Fibroblast of skin of back (primary cell): ENCODE measurements around the gene ST7L.
A peak's percentile ranks its signal among the peaks of the same experiment; 100 is the strongest.

Experiments used
- DNase-seq: peaks from one replicate; pipeline ENCODE4 v3.0.0-alpha.2; 2013

Gene ST7L

GRCh38 chr1:112618114-112618720 is 724 bp downstream of the ST7L start:
- DNase-seq = peak; percentile 23

GRCh38 chr1:112614460-112615065 is 4.4 kb downstream of the ST7L start:
- DNase-seq = peak; percentile 67

- DNase-seq = no peak
Measured at GRCh38 chr1:112605633-112606327, 13.2 kb downstream of the ST7L start.

- DNase-seq = no peak
Measured at GRCh38 chr1:112603541-112603940, 15.4 kb downstream of the ST7L start.

- DNase-seq = no peak
Measured at GRCh38 chr1:112603012-112603411, 15.9 kb downstream of the ST7L start.

GRCh38 chr1:112599477-112599876 is 19.5 kb downstream of the ST7L start:
- no peak for DNase-seq

- DNase-seq = no peak
Measured at GRCh38 chr1:112594208-112594876, 24.6 kb downstream of the ST7L start.

- DNase-seq = no peak
Measured at GRCh38 chr1:112589766-112590165, 29.2 kb downstream of the ST7L start.

GRCh38 chr1:112583366-112583765 is 35.6 kb downstream of the ST7L start:
- DNase-seq = no peak

GRCh38 chr1:112581586-112582192 is 37.3 kb downstream of the ST7L start:
- DNase-seq = no peak

- DNase-seq = peak; percentile 13
Measured at GRCh38 chr1:112579801-112580510, 39.0 kb downstream of the ST7L start.

GRCh38 chr1:112576240-112576639 is 42.7 kb downstream of the ST7L start:
- DNase-seq = no peak

- DNase-seq = peak; percentile 87
Measured at GRCh38 chr1:112575154-112575804, 43.7 kb downstream of the ST7L start.

GRCh38 chr1:112565800-112566199 is 53.1 kb downstream of the ST7L start:
- DNase-seq = no peak

GRCh38 chr1:112564081-112564480 is 54.9 kb downstream of the ST7L start:
- no peak for DNase-seq

- DNase-seq = no peak
Measured at GRCh38 chr1:112563341-112563740, 55.6 kb downstream of the ST7L start.

GRCh38 chr1:112558634-112559033 is 60.3 kb downstream of the ST7L start:
- no peak for DNase-seq

- DNase-seq = no peak
Measured at GRCh38 chr1:112557385-112557784, 61.6 kb downstream of the ST7L start.

- no peak for DNase-seq
Measured at GRCh38 chr1:112554411-112554810, 64.5 kb downstream of the ST7L start.

- no peak for DNase-seq
Measured at GRCh38 chr1:112549590-112549989, 69.4 kb downstream of the ST7L start.

GRCh38 chr1:112548547-112548946 is 70.4 kb downstream of the ST7L start:
- no peak for DNase-seq

GRCh38 chr1:112546076-112546475 is 72.9 kb downstream of the ST7L start:
- DNase-seq = peak; percentile 77
